D721Med (cell line): ENCODE measurements around the gene PRR3.
"Not testable (repeated sequence)": the region's sequence is repeated elsewhere in the genome, so short reads cannot be mapped to it uniquely, and the experiment has no call there.

Experiments
- DNase-seq: peaks from one replicate; pipeline ENCODE4 v3.0.0; 2011; ENCODE audit warnings: low spot score; ENCODE audit not compliant: insufficient read length
- FAIRE-seq: peaks from 2 replicates; lab custom pipeline; 2011; peaks lifted over from hg19 to GRCh38; lab: Jason Lieb, UNC
- TF ChIP-seq, protein P1 (sequence below): IDR thresholded peaks from 2 replicates; pipeline ENCODE4 v1.5.1; 2012; ENCODE audit warnings: mild to moderate bottlenecking, control low read depth; ENCODE audit not compliant: insufficient read depth; ENCODE audit errors: missing control alignments

PRR3 gene

DNA sequence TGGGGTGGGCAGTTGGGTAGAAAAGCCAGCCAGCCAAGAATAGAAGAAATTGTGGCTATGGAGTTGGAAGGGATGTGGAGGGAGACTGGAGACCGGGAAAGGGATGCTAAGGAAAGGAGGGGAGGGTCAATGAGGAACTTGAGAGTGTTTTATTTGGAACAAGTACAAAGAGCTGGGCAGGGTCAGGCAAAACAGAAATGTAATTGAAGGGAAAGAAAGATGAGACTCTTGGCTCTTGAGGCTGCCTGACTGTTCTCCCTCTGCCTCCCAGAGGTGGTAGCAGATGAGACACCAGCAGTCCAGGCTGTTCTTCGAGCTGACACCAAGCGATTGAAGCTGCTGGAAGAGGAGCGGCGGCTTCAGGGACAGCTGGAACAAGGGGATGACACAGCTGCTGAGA is 26.8 kb downstream of the PRR3 start:
- FAIRE-seq, result no peak
- TF ChIP-seq, protein P1, sequence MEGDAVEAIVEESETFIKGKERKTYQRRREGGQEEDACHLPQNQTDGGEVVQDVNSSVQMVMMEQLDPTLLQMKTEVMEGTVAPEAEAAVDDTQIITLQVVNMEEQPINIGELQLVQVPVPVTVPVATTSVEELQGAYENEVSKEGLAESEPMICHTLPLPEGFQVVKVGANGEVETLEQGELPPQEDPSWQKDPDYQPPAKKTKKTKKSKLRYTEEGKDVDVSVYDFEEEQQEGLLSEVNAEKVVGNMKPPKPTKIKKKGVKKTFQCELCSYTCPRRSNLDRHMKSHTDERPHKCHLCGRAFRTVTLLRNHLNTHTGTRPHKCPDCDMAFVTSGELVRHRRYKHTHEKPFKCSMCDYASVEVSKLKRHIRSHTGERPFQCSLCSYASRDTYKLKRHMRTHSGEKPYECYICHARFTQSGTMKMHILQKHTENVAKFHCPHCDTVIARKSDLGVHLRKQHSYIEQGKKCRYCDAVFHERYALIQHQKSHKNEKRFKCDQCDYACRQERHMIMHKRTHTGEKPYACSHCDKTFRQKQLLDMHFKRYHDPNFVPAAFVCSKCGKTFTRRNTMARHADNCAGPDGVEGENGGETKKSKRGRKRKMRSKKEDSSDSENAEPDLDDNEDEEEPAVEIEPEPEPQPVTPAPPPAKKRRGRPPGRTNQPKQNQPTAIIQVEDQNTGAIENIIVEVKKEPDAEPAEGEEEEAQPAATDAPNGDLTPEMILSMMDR, result no peak
- no peak for DNase-seq

DNA sequence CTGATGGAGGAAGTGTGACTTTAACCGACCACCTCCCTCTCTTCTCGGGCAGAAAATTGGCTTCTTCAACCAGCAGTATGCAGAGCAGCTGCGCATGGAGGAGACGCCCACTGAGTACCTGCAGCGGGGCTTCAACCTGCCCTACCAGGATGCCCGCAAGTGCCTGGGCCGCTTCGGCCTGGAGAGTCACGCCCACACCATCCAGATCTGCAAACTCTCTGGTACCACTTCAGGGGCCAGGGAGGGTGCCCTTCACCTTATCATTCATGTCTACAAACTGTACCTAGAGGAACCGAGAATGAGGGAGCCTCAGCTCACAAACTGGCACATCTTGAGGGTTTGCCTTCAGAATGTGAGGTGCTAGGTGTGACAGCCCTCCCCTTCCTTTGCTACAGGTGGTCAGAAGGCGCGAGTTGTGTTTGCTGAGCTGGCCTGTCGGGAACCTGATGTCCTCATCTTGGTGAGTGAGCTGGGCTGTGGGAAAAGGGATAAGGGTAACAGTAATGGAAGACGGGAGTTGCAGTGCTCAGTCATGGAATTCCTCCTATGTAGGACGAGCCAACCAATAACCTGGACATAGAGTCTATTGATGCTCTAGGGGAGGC is 32.8 kb downstream of the PRR3 start:
- no peak for DNase-seq
- TF ChIP-seq, protein P1, result no peak
- no peak for FAIRE-seq

DNA sequence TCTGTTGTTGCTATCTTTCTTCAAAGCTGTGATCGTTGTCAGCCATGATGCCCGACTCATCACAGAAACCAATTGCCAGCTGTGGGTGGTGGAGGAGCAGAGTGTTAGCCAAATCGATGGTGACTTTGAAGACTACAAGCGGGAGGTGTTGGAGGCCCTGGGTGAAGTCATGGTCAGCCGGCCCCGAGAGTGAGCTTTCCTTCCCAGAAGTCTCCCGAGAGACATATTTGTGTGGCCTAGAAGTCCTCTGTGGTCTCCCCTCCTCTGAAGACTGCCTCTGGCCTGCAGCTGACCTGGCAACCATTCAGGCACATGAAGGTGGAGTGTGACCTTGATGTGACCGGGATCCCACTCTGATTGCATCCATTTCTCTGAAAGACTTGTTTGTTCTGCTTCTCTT is 33.4 kb downstream of the PRR3 start:
- no peak for FAIRE-seq
- TF ChIP-seq, protein P1, result no peak
- DNase-seq, result no peak

DNA sequence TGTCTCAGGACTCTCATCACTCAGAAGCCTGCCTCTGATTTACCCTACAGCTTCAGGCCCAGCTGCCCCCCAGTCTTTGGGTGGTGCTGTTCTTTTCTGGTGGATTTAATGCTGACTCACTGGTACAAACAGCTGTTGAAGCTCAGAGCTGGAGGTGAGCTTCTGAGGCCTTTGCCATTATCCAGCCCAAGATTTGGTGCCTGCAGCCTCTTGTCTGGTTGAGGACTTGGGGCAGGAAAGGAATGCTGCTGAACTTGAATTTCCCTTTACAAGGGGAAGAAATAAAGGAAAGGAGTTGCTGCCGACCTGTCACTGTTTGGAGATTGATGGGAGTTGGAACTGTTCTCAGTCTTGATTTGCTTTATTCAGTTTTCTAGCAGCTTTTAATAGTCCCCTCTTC is 33.9 kb downstream of the PRR3 start:
- FAIRE-seq (no peak), DNase-seq (no peak)
- TF ChIP-seq, protein P1, result no peak

DNA sequence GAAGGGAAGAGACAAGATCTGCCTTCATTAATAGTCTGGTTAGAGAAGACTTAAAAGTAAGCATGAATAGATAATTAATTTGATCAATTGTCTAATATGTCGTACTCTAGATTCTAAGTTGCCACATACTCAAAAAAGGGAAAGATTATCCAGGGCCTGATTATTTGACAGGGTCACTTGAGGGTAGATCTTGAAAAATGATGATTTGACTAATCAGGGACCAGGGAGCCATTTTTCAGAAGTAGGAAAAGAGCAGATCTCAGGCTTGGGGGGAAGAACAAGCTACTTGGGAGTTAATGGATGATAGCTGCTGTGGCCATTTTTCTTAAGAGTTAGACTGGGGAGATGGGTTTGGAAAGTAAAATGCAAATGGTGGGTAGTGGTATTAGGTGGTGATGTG is 35.2 kb downstream of the PRR3 start:
- TF ChIP-seq, protein P1, result no peak
- no peak for FAIRE-seq
- DNase-seq, result no peak

DNA sequence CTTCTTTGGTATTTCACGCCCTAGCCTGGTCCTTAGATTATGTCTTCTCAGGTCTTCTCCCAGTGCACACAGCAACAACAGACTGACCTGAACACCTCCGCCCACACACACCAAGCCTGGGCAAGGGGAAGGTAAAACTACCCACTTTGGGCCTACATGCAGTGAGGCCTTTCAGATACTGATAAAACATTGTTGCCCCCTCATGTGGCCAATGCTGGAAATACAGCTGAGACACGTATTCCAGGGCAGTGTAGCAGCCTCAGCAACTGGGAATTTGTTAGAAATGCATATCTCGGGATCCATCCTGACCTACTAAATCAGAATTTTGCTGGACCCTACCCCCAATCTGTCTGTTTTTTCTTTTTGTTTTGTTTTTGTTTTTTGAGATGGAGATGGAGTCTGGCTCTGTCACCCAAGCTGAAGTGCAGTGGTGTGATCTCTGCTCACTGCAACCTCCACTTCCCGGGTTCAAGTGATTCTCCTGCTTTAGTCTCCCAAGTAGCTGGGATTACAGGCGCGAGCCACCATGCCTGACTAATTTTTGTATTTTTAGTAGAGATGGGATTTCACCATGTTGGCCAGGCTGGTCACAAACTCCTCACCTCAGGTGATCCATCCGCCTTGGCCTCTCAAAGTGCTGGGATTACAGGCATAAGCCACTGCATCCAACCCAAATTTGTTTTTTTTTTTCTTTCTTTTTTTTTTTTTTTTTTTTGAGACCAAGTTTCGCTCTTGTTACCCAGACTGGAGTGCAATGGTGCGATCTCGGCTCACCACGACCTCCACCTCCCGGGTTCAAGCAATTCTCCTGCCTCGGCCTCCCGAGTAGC is 40.4 kb downstream of the PRR3 start:
- TF ChIP-seq, protein P1, result peak; percentile 77
- not testable (repeated sequence) for FAIRE-seq
- peak; percentile 67 for DNase-seq

DNA sequence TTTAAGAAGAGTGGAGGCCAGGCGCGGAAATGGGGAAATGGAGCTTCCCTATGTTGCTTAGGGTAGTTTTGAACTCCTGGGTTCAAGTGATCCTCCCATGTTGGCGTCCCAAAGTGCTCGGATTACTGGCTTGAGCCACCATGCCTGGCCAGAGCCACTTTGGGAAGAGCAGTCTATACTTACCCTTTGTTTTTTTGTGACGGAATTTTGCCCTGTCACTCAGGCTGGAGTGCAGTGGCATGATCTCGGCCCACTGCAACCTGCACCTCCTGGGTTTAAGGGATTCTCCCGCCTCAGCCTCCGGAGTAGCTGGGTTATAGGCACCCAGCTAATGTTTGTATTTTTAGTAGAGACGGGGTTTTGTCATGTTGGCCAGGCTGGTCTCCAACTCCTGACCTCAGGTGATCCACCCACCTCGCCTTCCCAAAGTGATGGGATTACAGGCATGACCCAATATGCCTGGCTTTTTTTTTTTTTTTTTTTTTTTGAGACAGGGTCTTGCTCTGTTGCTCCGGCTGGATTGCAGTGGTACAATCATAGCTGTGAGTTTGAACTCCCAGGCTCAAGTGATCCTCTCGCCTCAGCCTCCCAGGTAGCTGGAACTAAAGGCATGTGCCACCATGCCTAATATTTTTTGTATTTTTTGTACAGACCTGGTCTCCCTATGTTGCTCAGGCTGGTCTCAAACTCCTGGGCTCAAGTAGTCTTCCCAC is 42.0 kb downstream of the PRR3 start:
- TF ChIP-seq, protein P1, result no peak
- no peak for DNase-seq
- FAIRE-seq, result no peak
